Thyroid gland (tissue), 4 donors: Measurements from ENCODE around the gene RASSF1. TPM values are rescaled to one million over a fixed set of nuclear protein-coding genes. Genes with fewer than 3 reads are reported as not detected.

Experiments
- DNase-seq, 2 donors: peaks; one replicate each; pipeline ENCODE4 v3.0.0-alpha.2; 2019
- H3K27ac ChIP-seq, 3 donors: fragments of 200-600 bp; sonication (generic); 1 replicate in 2 of 3; 2 replicates in 1 of 3; pipeline ENCODE4 v1.5.1; 2016 to 2019; ENCODE audit warnings: mild to moderate bottlenecking in 1 of 3, moderate library complexity in 1 of 3
- H3K27me3 ChIP-seq: fragments of 200-600 bp; sonication (generic); one replicate; pipeline ENCODE4 v1.5.1; 2019
- H3K36me3 ChIP-seq, 2 donors: fragments of 200-600 bp; sonication (generic); one replicate each; pipeline ENCODE4 v1.5.1; 2016 to 2019
- H3K4me1 ChIP-seq, 2 donors: fragments of 200-600 bp; sonication (generic); one replicate each; pipeline ENCODE4 v1.5.1; 2017 to 2019
- H3K4me3 ChIP-seq, 3 donors: fragments of 200-600 bp; sonication (generic); replicated peaks in 1 of 3; 1 replicate in 2 of 3; 2 replicates in 1 of 3; pipeline ENCODE4 v1.5.1; 2016; ENCODE audit warnings: mild to moderate bottlenecking in 1 of 3
- H3K9me3 ChIP-seq: fragments of 200-600 bp; sonication (generic); one replicate; pipeline ENCODE4 v1.5.1; 2017
- CTCF ChIP-seq, 6 experiments: fragments of 200-600 bp in 3 of 6; fragments of 450-650 bp in 3 of 6; sonication (generic) in 3 of 6; IDR thresholded peaks; one replicate each; pipeline ENCODE4 v1.5.1; 2016 to 2019; ENCODE audit warnings: antibody characterized with exemption in 6 of 6, mild to moderate bottlenecking in 2 of 6, inconsistent platforms in 1 of 6, moderate library complexity in 1 of 6
- POLR2A ChIP-seq, 2 donors: fragments of 450-650 bp; IDR thresholded peaks; one replicate each; pipeline ENCODE4 v1.6.1; 2017; ENCODE audit warnings: antibody characterized with exemption in 2 of 2, mild to moderate bottlenecking in 2 of 2, moderate library complexity in 1 of 2
- WGBS, 2 donors: methylation state at CpG; one replicate each; pipeline ENCODE4 v1.1.5; 2017; 5-methylcytosine and 5-hydroxymethylcytosine counted together
- intact Hi-C: fragments of 100-400 bp; cut with DNase I; formaldehyde crosslinking; loops from one replicate; pipeline ENCODE4 v1.15.1; 2023
- total RNA-seq, 4 donors: library from RNA; depleted of rRNA; stranded (reverse); fragments of >200 nt; gene quantifications; one replicate each; pipeline ENCODE4 v1.2.3, GENCODE V29; 2016

Gene RASSF1
- total RNA-seq, 4 donors from 2014 or later = 18.9 to 42.6 (median 24.8) TPM

- H3K27me3 ChIP-seq = no peaks in the 10 kb centered on the region
- 29 to 30% methylated on average over 14 of the region's 14 CpGs for WGBS, 2 donors
- no peak overlapping the region for H3K4me3 ChIP-seq
- intact Hi-C loops = no loop called here
- H3K27ac ChIP-seq = no peak overlapping the region
- DNase-seq = peak; percentile 78 to 83
- no peaks in the 10 kb centered on the region for H3K9me3 ChIP-seq
- no peak for TF ChIP-seq POLR2A (IDR thresholded peaks at IDR 0.05)
- peak in 5 of 6 experiments; percentile 39 to 78 (median 54) for TF ChIP-seq CTCF (IDR thresholded peaks at IDR 0.05)
- no peaks in the 10 kb centered on the region for H3K36me3 ChIP-seq
- H3K4me1 ChIP-seq = peaks cover 29 to 39% of the 10 kb centered on the region in 2 donors
These were observed 6.7 kb upstream of the RASSF1 start for GRCh38 chr3:50347187-50347813.

GRCh38 chr3:50345586-50346234 is 5.1 kb upstream of the RASSF1 start, which contains the start of gene ZMYND10:
Gene ZMYND10 (minus strand): TSS chr3:50345732. CDS start chr3:50345579, 153 bp downstream.
- TF ChIP-seq CTCF (IDR thresholded peaks at IDR 0.05) (no peak), POLR2A (IDR thresholded peaks at IDR 0.05) (no peak)
- peak within 1 kb of the TSS in 1 of 3 donors; percentile 21 for H3K4me3 ChIP-seq

GRCh38 chr3:50345008-50345407 is 4.4 kb upstream of the RASSF1 start:
- Histone ChIP-seq H3K4me3 (peak overlapping the region in 1 of 3 donors; percentile 21), H3K36me3 (no peaks in the 10 kb centered on the region), H3K27me3 (no peaks in the 10 kb centered on the region), H3K27ac (no peak overlapping the region), H3K9me3 (no peaks in the 10 kb centered on the region), H3K4me1 (peaks cover 17 to 30% of the 10 kb centered on the region in 2 donors)
- intact Hi-C loops = no loop called here
- 67 to 68% methylated on average over 4 to 8 of the region's 8 CpGs for WGBS, 2 donors
- no peak for TF ChIP-seq POLR2A (IDR thresholded peaks at IDR 0.05)
- no peak for TF ChIP-seq CTCF (IDR thresholded peaks at IDR 0.05)
- DNase-seq = no peak

More at GRCh38 chr3:50345586-50346234, 5.1 kb upstream of the RASSF1 start, which contains the start of gene ZMYND10:
- Histone ChIP-seq H3K27me3 (no peaks in the 10 kb centered on the region), H3K36me3 (no peaks in the 10 kb centered on the region), H3K4me1 (peaks cover 20 to 34% of the 10 kb centered on the region in 2 donors), H3K27ac (no peak within 1 kb of the TSS), H3K9me3 (no peaks in the 10 kb centered on the region)
- intact Hi-C loops = no loop called here
- peak; percentile 61 to 64 for DNase-seq
- 12 to 13% methylated on average over 40 to 42 of the region's 45 CpGs for WGBS, 2 donors

GRCh38 chr3:50342813-50343633 is 2.4 kb upstream of the RASSF1 start:
- Histone ChIP-seq H3K27ac (no peak overlapping the region), H3K36me3 (no peaks in the 10 kb centered on the region), H3K4me1 (peaks cover 12 to 31% of the 10 kb centered on the region in 2 donors), H3K9me3 (no peaks in the 10 kb centered on the region), H3K4me3 (no peak overlapping the region), H3K27me3 (no peaks in the 10 kb centered on the region)
- TF ChIP-seq CTCF (IDR thresholded peaks at IDR 0.05) (no peak), POLR2A (IDR thresholded peaks at IDR 0.05) (no peak)
- 71 to 94% methylated on average over 9 of the region's 13 CpGs for WGBS, 2 donors
- no peak for DNase-seq
- intact Hi-C loops = no loop called here
